PC-3 (cell line): ENCODE measurements around the gene CAMK4.

Source experiments
- EZH2 ChIP-seq: fragments of 300-600 bp; sonication (generic); IDR thresholded peaks from one replicate; pipeline ENCODE4 v1.6.1; 2017; ENCODE audit warnings: antibody characterized with exemption, mild to moderate bottlenecking, low read length; ENCODE audit not compliant: unreplicated experiment
- EZH2phosphoT487 ChIP-seq: fragments of 300-600 bp; sonication (generic); IDR thresholded peaks from 2 replicates; pipeline ENCODE4 v1.6.1; 2018; ENCODE audit warnings: mild to moderate bottlenecking, antibody characterized with exemption, low read length, borderline replicate concordance
- TF ChIP-seq, protein P1 (sequence below): fragments of 300-600 bp; sonication (generic); conservative IDR thresholded peaks from 2 replicates; pipeline ENCODE4 v1.5.1; 2017; ENCODE audit warnings: antibody characterized with exemption, low read depth, mild to moderate bottlenecking, low read length

DNA sequence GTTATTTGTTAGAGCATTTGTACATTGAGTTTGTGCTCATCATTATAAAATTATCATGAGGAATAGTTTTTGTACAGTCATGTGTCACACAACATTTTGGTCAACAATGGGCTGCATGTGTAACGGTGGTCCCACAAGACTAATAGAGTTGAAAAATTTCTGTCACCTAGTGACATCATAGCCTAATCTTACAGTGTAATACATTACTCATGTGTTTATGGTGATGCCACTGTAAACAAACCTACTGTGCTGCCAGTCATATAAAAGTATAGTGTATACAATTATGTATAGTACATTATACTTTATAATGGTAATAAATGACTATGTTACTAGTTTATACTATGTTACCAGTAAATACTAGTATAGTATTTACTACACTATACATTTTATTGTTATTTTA, 3.0 kb upstream of the CAMK4 start:
- TF ChIP-seq, protein P1, sequence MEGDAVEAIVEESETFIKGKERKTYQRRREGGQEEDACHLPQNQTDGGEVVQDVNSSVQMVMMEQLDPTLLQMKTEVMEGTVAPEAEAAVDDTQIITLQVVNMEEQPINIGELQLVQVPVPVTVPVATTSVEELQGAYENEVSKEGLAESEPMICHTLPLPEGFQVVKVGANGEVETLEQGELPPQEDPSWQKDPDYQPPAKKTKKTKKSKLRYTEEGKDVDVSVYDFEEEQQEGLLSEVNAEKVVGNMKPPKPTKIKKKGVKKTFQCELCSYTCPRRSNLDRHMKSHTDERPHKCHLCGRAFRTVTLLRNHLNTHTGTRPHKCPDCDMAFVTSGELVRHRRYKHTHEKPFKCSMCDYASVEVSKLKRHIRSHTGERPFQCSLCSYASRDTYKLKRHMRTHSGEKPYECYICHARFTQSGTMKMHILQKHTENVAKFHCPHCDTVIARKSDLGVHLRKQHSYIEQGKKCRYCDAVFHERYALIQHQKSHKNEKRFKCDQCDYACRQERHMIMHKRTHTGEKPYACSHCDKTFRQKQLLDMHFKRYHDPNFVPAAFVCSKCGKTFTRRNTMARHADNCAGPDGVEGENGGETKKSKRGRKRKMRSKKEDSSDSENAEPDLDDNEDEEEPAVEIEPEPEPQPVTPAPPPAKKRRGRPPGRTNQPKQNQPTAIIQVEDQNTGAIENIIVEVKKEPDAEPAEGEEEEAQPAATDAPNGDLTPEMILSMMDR = no peak
- TF ChIP-seq EZH2 (no peak), EZH2phosphoT487 (no peak)
